ENCODE data around the gene AMPD3. TPM values are rescaled to one million over a fixed set of nuclear protein-coding genes. Genes with fewer than 3 reads are reported as not detected.

The AMPD3 gene
- total RNA-seq: 4.1 and 4.3 TPM in 2 replicates

GRCh38 chr11:10454878-10455631 is at the start of gene AMPD3:
TSS of gene AMPD3 (plus strand) at chr11:10455264. CDS start at chr11:10461520, 6,256 bp downstream.

GRCh38 chr11:10540915-10541560 is 86.0 kb downstream of the AMPD3 start, which contains the start of gene RNF141:
TSS of gene RNF141 (minus strand) at chr11:10541187. CDS start at chr11:10534158, 7,029 bp downstream.

Other genes starting within 250 kb of the AMPD3 start
- 23.2 and 25.7 TPM in 2 replicates for gene SBF2, start 161.0 kb upstream of the AMPD3 start, total RNA-seq
- 99.9 and 103 TPM in 2 replicates for gene ADM, start 150.2 kb upstream of the AMPD3 start, total RNA-seq
- 29.5 and 34.8 TPM in 2 replicates for gene RNF141, start 85.9 kb downstream of the AMPD3 start, total RNA-seq
- 9.6 and 12.1 TPM in 2 replicates for gene LYVE1, start 113.4 kb downstream of the AMPD3 start, total RNA-seq
- gene IRAG1, start 238.5 kb downstream of the AMPD3 start, total RNA-seq: 0.27 and 0.30 TPM in 2 replicates